CD4-positive, alpha-beta T cell treated with Interleukin-17A for 4 hours (primary cell): ENCODE data around the gene C19orf25.

Experiments used
- DNase-seq: peaks from one replicate; pipeline ENCODE4 v3.0.0-alpha.2; 2020; ENCODE audit warnings: mixed read lengths

Gene C19orf25

DNA sequence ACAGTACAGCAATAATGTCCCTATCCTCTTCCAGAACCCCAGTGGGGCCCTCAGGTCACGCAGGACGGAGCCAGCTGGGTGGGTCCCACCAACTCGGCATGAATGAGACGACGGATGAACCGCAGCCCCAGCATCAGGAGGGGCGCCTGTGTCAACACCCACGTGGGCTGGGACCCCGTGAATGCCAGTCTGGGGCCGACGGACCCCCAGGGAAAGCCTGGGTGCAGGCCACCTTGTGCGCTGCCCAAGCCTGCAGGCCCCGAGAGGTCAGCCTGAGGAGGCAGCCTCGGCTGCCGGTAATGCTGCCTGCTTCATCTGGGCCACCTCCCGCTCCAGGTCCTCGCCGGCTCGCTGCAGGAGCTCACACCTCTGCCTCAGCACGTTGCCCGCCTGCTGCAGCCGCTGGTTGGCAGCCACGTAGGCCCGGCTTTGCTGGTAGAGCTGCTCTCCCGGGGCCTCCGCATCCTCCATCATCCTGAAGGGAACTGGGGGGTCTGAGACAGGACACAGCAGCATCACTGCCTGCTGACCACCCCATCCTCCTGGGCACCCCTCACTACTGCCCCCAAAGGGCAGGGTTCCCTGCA lies 4.2 kb downstream of the C19orf25 start:
- no peak for DNase-seq

DNA sequence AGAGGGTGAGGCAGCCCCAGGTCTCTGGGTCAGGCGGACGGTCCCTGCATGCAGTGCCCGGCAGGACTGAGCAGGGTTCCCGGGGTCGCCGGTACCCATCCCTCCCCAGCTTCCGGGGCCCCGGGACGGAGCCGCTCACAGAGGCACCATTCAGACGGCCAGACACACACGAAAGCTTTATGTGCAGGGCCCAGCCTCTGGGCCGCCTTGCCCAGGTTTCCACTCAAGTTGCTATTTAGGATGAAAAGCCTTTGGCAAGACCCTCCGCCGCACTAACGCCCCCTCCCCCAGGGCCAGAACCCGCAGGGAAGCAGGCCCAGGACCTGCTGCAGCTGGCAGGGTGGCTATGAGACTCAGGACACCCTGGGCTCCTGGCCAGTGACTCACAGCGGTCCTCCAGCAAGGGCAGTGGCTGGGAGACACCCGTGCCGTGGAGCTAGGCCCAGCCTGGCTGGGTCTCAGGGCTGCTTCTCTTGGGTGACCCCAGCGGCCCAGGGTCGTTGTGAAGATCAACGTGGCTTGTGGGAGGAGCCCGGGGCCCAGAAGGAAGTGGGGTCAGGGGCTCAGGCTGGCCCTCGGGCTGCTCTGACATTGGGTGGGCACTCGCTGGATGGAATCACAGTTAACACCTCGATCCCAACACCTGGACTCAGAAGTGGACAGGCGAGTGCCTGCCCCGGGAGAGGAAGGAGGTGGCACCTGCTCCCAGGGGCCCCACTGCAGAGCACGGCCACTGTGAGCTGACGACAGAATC lies 4.8 kb downstream of the C19orf25 start:
- DNase-seq, result no peak

DNA sequence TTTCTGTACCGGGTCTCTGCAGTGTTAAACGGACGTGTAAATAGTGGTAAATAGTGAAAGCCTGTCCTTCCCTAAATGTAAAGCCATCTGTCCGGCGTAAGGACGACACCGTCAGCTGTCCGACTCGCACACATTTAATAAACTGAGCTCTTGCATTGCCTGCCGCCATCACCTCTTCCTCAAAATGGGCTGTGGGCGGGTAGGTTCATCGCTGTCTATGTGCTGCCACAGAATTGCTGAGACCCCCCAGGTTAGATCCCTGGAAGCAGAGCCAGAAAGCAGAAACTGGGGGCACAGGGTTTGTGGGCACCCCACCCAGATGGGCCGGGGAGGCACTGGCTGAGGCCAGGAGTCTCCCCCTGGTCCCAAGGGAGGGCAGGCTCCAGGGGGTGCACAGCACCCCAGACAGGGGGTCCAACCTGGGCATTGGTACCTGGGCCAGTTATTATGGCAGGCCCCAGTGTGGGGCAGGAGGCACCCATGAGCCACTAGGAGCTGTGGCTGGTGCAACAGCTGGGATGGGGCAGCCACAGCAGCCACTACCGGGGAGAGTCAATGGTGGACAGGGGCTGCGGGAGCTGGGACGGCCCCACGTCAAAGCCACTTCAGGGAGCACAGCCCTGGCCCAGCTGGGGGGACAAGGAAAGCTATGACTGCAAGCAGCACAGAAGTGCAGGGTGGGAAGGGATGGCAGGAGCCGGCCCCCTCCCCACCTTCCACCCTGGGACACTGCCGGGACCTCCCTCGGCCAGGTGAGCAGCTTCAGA lies 5.7 kb downstream of the C19orf25 start:
- no peak for DNase-seq

DNA sequence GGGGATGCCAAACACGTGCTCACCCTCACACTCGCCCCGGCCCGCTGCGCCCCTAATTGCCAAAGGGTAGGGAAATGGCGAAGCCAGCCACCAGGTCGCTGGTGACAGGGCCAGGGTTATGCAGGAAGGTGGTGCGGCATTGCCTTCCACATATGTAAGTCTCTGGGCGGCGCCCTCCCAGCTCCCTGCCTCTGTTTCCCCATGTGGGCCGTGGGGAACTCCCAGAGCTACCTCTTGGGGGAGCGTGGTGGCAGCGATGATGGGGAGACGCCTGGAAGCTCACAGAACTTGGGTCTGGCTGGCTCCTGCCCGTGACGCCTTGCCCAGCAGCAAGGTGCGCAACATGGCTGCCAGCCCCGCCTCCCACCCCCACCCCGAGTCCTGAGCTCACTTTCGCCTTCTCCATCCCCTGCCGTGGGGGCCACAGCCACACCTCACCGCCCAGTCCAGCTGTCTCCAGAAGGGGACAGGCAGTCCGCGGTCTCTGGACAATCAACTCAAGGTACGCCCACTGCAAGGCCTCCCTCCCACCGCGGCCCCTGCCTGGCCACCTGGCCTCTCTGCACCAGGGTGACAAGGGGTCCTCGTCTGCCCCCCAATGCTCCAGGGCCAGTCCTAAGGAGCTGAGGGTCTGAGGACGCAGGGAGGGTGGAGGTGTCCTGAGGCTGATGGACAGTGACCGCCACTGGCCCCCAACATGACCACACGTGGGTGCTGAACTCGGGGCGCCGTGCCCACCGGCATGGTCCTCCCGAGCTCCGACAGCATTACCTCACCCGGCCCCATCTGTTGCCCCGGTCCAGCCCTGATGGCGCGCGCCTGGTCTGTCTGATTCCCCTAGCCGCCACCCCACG lies 6.6 kb downstream of the C19orf25 start:
- no peak for DNase-seq

DNA sequence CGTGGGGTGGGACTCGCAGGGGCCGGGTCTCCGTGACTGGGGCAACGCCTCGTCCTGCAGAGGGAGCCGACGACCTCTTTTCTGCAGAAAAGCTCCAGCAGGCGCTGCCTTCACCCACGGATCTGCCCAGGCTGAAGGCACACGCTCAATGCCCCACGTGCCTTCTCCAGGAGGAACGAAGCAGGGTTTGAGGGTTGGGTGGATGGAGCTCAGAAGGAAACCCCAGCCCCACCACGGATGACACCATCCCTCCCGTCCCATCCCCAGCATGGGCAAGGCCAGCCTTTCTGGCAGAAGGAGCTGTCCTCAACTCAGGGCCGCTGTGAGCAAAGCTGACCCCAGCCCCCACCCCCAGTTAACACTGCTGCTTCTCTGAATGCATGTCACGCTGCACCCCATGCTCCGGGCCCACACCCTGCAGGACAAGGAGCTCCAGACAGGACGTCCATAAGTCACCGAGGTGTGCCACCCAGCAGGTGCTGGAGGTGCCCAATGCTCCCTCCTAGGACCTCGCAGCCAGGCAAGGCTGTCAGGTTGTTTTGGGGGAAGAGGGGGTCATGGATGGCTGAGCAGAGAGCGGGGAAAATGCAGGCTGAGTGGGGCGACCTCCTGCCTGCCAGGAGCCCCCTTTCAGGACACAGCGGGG lies 7.4 kb downstream of the C19orf25 start:
- DNase-seq, result peak; percentile 49

DNA sequence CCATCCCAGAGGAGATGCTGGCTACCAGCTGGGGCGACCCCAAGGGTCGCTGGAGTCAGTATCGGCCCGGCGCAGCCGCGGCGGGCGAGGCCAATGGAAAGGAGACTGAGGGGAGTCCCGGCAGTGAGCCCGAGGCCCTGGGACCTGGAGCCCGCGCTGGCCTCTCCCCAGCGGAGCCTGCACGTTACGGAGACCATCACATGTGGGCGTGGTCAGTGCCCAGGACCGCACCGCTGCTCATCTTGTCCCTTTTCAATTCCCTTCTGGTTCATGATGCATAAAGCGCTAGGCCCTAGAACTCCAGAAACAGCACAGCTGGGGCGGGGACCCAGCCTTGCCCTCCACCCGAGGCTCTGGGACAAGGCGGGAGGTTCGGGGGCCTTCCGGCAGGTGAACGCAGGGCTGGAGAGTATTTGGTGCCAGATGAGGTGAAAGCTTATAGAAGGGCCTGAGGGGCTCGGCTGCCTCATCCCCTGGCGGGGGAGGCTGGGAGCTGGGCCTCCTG lies 8.0 kb downstream of the C19orf25 start:
- DNase-seq, result peak; percentile 48

DNA sequence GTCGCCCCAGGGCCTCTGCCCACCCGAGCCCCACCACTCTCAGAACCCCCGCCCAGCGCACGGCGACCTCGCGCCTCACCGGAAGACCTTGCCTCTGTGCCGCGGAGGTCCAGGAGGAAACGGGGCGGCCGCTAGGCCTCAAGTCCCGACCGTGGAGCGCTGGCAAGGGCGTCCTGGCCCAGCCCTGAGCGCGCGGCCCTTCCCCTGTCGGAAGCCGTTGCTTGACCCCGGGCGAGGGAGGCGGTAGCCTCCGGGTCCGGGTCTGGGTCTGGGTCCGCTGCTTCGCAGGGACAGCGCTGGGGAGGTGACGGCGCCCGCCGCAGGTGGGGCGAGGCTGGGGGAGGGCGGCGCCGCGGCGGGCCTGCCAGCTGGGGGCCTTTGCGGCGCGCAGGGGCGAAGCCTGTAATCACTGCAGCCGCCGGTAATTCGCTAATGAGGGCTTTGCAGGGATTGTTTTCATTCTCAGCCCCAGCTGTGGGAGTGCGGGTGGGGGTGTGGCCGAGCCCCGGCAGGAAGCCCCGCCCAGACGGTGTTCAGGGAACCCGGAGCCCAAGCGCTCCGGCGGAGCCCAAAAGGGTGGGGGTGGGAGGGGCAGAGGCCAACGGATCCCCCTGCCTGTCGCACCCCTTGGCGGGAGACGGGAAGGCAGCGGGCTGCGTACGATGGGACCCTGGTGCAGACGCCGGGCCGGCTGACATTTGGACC lies 8.6 kb downstream of the C19orf25 start:
- DNase-seq, result peak; percentile 88

DNA sequence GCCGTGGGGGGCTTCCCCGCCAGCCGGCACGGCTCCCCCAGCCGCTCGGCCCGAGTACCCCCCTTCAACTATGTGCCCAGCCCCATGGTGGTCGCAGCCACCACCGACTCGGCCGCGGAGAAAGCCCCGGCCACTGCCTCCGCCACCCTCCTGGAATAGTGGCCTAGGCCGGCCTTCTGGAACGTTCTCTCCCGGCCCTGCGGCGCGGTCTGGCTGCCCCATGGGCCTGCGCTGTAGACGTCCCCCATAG lies 9.0 kb downstream of the C19orf25 start:
- no peak for DNase-seq

DNA sequence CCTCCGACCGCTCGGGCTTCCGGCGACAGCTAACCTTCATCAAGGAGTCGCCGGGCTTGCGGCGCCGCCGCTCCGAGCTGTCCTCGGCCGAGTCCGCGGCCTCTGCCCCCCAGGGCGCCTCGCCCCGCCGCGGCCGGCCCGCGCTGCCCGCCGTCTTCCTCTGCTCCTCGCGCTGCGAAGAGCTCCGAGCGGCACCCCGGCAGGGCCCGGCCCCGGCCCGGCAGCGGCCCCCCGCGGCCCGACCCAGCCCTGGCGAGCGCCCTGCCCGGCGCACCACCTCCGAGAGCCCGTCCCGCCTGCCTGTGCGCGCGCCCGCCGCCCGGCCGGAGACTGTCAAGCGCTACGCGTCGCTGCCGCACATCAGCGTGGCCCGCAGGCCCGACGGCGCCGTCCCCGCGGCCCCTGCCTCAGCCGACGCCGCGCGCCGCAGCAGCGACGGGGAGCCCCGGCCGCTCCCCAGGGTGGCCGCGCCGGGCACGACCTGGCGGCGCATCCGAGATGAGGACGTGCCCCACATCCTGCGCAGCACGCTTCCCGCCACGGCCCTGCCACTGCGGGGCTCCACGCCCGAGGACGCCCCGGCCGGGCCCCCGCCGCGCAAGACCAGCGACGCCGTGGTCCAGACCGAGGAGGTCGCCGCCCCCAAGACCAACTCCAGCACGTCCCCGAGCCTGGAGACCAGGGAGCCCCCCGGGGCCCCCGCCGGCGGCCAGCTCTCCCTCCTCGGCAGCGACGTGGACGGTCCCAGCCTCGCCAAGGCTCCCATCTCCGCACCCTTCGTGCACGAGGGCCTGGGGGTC lies 9.6 kb downstream of the C19orf25 start:
- peak; percentile 44 for DNase-seq

DNA sequence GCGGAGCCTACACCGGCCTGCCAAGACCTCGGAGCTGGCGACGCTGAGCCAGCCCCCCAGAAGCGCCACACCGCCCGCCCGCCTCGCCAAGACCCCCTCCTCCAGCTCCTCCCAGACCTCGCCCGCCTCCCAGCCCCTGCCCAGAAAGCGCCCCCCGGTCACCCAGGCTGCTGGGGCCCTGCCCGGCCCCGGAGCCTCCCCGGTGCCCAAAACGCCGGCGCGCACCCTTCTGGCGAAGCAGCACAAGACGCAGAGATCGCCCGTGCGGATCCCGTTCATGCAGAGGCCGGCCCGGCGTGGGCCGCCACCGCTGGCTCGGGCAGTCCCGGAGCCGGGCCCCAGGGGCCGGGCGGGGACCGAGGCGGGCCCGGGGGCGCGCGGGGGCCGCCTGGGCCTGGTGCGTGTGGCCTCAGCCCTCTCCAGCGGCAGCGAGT lies 10.2 kb downstream of the C19orf25 start:
- DNase-seq, result peak; percentile 46

DNA sequence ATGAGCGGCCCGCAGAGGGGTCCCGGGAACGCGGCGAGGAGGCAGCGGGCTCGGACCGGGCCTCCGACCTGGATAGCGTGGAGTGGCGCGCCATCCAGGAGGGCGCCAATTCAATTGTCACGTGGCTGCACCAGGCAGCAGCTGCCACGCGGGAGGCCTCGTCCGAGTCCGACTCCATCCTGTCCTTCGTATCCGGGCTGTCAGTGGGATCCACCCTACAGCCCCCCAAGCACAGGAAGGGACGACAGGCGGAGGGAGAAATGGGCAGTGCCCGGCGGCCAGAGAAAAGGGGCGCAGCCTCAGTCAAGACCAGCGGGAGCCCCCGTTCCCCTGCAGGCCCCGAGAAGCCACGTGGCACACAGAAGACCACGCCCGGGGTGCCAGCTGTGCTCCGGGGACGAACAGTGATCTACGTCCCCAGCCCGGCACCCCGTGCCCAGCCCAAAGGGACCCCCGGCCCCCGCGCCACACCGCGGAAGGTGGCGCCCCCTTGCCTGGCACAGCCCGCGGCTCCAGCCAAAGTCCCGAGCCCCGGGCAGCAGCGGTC lies 10.7 kb downstream of the C19orf25 start:
- no peak for DNase-seq

DNA sequence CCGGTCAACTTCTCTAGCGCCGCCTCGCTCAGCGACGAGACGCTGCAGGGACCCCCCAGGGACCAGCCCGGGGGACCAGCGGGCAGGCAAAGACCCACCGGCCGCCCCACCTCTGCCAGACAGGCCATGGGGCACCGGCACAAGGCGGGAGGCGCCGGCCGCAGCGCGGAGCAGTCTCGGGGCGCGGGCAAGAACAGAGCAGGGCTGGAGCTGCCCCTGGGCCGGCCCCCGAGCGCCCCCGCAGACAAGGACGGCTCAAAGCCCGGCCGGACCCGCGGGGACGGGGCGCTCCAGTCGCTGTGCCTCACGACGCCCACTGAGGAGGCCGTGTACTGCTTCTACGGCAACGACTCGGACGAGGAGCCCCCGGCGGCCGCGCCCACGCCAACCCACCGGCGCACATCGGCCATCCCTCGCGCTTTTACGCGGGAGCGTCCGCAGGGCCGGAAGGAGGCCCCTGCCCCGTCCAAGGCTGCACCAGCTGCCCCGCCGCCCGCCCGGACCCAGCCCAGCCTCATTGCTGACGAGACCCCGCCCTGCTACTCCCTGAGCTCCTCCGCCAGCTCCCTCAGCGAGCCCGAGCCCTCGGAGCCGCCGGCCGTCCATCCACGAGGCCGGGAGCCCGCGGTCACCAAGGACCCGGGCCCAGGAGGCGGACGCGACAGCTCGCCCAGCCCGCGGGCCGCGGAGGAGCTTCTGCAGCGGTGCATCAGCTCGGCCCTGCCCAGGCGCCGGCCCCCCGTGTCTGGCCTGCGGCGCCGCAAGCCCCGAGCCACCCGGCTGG lies 11.3 kb downstream of the C19orf25 start:
- no peak for DNase-seq

DNA sequence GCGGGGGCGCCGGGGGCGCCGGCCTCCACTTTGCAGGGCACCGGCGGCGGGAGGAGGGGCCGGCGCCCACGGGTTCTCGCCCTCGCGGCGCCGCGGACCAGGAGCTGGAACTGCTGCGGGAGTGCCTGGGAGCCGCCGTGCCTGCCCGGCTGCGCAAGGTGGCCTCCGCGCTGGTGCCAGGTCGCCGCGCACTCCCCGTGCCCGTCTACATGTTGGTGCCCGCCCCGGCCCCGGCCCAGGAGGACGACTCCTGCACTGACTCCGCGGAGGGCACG lies 11.9 kb downstream of the C19orf25 start:
- DNase-seq, result no peak

DNA sequence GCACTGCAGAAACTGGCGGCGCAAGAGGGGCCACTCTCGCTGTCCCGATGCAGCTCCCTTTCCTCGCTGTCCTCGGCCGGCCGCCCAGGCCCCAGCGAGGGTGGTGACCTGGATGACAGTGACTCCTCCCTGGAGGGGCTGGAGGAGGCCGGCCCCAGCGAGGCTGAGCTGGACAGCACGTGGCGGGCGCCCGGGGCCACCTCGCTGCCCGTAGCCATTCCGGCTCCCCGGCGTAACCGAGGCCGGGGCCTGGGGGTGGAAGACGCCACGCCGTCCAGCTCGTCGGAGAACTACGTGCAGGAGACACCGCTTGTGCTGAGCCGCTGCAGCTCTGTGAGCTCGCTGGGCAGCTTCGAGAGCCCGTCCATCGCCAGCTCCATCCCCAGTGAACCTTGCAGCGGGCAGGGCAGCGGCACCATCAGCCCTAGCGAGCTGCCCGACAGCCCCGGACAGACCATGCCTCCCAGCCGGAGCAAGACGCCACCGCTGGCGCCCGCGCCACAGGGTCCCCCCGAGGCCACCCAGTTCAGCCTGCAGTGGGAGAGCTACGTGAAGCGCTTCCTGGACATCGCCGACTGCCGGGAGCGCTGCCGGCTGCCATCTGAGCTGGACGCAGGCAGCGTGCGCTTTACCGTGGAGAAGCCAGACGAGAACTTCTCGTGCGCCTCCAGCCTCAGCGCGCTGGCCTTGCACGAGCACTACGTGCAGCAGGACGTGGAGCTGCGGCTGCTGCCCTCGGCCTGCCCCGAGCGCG lies 12.4 kb downstream of the C19orf25 start:
- no peak for DNase-seq

DNA sequence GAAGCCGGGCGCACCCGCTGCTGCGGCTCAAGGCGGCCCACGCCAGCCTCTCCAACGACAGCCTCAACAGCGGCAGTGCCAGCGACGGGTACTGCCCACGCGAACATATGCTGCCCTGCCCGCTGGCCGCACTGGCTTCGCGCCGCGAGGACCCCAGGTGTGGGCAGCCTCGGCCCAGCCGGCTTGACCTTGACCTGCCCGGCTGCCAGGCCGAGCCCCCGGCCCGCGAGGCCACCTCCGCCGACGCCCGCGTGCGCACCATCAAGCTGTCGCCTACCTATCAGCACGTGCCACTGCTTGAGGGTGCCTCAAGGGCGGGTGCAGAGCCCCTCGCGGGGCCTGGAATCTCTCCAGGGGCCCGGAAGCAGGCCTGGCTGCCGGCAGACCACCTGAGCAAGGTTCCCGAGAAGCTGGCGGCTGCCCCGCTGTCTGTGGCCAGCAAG lies 13.0 kb downstream of the C19orf25 start:
- DNase-seq, result no peak

DNA sequence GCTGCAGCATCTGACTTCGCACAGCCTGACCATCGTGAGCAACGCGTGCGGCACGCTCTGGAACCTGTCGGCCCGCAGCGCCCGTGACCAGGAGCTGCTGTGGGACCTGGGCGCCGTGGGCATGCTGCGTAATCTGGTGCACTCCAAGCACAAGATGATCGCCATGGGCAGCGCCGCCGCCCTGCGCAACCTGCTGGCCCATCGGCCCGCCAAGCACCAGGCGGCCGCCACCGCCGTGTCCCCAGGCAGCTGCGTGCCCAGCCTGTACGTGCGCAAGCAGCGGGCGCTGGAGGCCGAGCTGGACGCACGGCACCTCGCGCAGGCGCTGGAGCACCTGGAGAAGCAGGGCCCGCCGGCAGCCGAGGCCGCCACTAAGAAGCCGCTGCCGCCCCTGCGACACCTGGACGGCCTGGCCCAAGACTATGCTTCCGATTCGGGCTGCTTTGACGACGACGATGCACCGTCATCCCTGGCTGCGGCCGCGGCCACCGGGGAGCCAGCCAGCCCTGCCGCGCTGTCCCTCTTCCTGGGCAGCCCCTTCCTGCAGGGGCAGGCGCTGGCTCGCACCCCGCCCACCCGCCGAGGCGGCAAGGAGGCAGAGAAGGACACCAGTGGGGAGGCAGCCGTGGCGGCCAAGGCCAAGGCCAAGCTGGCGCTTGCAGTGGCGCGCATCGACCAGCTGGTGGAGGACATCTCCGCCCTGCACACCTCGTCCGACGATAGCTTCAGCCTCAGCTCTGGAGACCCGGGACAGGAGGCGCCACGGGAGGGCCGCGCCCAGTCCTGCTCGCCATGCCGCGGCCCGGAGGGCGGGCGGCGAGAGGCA lies 13.6 kb downstream of the C19orf25 start:
- peak; percentile 40 for DNase-seq

DNA sequence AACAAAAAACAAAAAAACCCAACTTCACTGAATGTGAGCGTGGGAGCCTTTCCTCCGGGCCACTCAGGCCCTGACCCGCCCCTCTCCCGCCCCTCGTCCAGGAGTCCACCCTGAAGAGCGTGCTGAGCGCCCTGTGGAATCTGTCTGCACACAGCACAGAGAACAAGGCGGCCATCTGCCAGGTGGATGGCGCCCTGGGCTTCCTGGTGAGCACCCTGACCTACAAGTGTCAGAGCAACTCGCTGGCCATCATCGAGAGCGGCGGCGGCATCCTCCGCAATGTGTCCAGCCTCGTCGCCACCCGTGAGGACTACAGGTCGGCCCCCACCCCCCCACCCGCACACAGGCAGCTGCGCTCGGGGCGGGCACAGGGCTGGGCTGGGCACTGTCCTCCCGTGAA lies 17.2 kb downstream of the C19orf25 start:
- no peak for DNase-seq
